ENCODE data around the gene NPR3.

GRCh38 chr5:32711362-32711680, 200 bp downstream of the NPR3 start:
- no peak for TF ChIP-seq FOXM1 (IDR thresholded peaks at IDR 0.05; ENCODE audit: borderline replicate concordance, low read depth)
- TF ChIP-seq CREB1 (IDR thresholded peaks at IDR 0.05; ENCODE audit: low read depth), result no peak
- TF ChIP-seq RAD21 (IDR thresholded peaks at IDR 0.05; ENCODE audit: low read depth), result no peak
- no peak for TF ChIP-seq MAX (IDR thresholded peaks at IDR 0.05)
- no peak for TF ChIP-seq EP300 (IDR thresholded peaks at IDR 0.05; ENCODE audit: borderline replicate concordance)
- no peak for TF ChIP-seq TAF1 (IDR thresholded peaks at IDR 0.05; ENCODE audit: low read depth)
- no peak for TF ChIP-seq REST (IDR thresholded peaks at IDR 0.05; ENCODE audit: low read depth)
- no peak for TF ChIP-seq YY1 (IDR thresholded peaks at IDR 0.05; ENCODE audit: low read depth)

Measured in Ishikawa (cell line).